Activated CD8-positive, alpha-beta memory T cell treated with anti-CD3 and anti-CD28 coated beads, Interleukin-2, amount 50 U/mL, for 1 hour (primary cell): ENCODE data around the gene ARMC2.
"Not testable (repeated sequence)": the region's sequence is repeated elsewhere in the genome, so short reads cannot be mapped to it uniquely, and the experiment has no call there.

Source experiments
- DNase-seq: peaks from one replicate; pipeline ENCODE4 v3.0.0-alpha.2; 2020; ENCODE audit errors: extremely low read depth

The ARMC2 gene

DNA sequence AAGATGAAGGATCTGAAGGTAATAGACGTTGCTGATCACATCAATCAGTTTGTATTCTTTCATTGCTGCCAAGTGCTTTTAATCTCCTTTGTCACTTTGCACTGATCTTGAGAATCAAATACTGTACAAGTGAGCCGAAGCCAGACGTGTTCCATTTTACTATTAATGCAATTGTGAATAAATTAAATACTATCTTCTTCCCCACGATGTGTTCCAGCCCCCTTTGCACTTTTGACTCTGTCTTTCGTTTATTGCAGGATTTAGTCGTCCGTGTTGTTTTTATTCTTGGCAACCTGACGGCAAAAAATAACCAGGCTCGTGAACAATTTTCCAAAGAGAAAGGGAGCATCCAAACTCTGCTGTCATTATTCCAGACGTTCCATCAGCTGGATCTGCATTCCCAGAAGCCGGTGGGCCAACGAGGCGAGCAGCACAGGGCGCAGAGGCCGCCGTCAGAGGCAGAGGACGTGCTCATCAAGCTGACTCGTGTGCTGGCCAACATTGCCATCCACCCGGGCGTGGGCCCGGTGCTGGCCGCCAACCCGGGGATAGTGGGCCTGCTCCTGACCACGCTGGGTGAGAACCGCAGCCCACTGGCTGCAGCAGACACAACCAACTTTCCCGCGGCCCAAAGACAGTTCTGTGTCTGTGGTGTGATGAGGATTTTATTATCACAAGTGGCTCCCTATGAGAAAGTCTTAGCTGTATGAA, 104.7 kb downstream of the ARMC2 start:
- DNase-seq: no peak

DNA sequence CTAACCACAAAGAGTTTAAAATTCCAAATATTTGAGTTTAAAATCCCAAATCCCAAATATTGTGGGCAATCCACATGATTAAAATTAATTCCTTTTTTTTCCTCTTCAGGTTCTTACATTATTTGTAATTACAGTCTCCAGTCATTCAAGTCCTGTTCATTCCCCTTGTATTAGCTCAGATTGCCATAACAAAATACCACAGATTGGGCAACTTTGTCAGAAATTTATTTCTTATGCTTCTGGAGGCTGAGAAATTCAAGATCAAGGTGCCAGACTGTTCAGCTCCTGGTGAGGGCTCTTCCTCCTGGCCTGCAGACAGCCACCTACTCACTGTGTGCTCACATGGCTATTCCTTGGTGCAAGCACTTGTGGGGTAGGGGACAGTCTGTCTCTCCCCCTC, 105.5 kb downstream of the ARMC2 start:
- DNase-seq: no peak

DNA sequence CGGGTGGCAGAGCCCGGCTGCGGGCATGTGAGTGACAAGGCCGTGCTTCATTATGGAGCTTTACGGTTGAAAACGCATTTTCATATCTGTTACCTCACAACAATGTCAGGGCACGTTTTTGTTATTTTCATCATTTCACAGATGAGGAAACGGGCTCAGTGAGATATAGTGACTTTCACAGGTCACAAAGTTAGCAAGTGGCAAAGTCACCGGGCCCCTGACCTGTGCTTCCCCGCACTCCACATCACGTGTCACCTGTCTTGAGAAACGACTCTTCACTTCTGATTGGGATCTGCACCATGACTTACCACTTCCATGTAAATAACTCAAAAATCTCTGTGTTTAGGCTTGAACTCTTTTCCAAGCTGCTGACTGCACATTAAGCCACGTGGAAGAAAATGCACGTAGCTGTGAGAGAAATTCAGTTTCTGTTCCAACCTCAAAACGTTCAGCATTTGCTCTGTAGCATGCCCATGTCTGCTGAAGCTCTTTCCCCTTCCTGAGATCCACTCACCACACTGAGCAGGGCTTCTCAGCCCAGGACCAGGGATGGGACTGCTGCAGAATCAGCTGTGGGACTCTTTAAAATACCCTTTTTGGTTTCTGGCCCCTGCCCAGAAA, 107.2 kb downstream of the ARMC2 start:
- DNase-seq: no peak

DNA sequence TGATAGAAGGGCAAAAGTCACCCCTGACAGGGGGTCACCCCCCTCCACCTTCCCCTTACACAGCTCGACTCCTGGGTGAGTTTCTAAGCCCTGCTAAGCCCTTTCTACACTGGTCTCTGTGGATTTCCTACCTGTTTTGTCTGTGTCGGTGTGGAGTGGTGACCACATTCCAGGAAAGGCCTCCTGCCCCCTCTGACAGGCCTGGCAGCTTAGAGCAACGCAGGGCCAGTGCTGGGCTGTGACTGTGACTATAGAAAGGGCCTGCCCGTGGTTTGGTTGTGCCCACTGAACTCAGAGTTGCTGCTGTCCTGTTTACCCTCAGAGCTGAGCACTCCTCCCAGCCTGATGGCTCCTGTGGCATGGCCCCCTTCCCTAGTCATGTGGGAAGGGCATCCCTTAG, 109.0 kb downstream of the ARMC2 start:
- DNase-seq: no peak

GRCh38 chr6:108958900-108959770, 110.9 kb downstream of the ARMC2 start:
- no peak for DNase-seq

GRCh38 chr6:108959972-108960582, 111.9 kb downstream of the ARMC2 start:
- no peak for DNase-seq

- DNase-seq: no peak
These were observed 112.4 kb downstream of the ARMC2 start for GRCh38 chr6:108960601-108961000.

GRCh38 chr6:108961077-108961476, 112.9 kb downstream of the ARMC2 start:
- DNase-seq: no peak

DNA sequence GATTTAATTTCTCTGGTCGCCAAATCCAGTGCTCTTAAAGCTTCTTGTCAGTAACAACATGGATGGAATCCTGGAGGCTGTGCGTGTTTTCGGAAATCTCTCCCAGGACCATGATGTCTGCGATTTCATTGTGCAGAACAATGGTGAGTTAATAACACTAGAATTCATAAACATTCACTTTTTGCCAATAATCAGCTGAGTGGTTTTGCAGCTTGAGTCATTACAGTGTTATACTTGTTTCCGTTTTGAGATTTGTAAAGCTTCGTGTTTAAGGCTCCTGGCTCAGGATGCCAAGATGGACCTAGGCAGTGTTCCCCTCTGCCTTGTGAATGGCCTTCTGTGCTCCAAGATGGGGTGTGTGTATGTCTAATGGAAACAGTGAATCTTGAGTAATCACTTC, 113.8 kb downstream of the ARMC2 start:
- DNase-seq: no peak

DNA sequence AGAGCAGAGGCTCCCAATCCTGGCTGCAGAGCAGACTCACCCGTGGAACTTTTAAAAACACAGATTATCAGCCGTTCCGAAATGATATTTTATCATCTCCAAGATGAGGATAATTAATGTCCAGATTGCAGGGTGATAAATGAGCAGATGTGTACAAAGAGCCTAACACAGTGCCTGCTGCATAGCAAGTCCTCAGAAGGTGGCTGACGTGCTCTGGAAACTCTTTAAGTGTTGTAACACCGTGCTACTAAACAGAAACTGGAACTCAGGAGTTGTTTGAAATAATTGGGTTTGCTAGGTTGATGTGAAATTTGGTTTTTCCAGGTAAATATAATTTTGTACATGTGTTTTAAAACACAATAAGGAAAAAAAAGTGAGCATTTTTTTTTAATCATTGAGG, 118.0 kb downstream of the ARMC2 start:
- no peak for DNase-seq

DNA sequence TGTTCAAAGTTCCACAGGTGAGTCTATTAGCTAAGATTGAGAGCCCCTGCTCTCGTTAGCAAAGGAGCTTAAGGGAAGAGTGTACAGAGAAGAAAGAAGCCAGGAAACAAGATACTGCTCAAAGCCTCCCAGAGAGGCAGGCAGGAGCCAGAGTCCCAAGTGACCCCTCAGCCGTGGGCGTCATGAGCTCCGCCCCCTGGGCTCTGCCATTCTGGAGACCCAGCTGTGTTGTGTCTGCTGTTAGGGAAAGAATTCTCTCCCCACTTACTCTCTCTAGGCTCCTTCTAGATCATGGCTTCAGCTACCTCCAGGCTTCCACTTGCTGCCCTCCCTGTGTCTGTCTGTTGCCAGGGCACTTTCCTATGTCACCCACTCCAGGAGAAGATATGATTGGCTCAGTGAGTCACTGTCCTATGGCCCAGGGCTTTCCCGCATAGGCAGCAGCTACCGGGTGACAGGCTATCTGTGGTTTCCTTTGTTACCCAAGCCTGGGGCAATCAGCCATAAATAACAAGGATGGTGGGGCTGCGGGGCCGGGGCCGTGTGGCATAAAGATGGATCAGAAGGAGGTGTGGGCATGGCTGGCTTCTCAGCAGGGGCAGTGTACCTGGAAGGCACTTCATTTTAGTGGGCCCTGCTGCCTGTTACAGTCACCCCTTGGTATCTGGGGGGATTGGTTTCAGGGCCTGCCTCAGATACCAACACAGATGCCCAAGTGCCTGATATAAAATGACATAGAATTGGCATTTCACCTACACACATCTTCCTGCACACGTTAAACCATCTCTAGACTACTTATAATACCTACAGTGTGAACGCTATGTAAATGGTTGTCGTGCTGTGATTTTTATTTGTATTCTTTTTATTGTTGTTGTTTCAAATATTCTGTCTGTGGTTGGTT, 118.9 kb downstream of the ARMC2 start:
- DNase-seq: no peak

GRCh38 chr6:108968325-108969316, 120.4 kb downstream of the ARMC2 start:
- DNase-seq: no peak

- no peak for DNase-seq
These were observed 121.6 kb downstream of the ARMC2 start for GRCh38 chr6:108969776-108970175.

GRCh38 chr6:108974201-108974600, 126.0 kb downstream of the ARMC2 start:
- DNase-seq: no peak

GRCh38 chr6:108978638-108979037, 130.4 kb downstream of the ARMC2 start:
- not testable (repeated sequence) for DNase-seq

- no peak for DNase-seq
These were observed 134.2 kb downstream of the ARMC2 start for GRCh38 chr6:108982154-108983113.

DNA sequence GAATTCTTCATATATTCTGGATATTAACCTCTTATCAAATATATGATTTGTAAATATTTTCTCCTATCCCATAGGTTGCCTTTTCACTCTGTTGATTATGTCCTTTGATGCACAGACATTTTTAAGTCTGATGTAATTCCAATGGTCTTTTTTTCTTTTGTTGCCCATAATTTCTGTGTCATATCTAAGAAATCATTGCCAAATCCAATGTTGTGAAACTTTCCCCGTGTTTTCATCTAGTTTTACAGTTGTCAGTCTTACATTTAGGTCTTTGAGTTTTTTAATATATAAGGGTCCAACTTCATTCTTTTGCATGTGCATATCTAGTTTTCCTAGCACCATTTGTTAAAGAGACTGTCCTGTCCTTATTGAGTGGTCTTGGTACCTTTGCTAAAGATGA, 134.9 kb downstream of the ARMC2 start:
- DNase-seq: no peak

- DNase-seq: no peak
These were observed 137.1 kb downstream of the ARMC2 start for GRCh38 chr6:108985301-108985700.

DNA sequence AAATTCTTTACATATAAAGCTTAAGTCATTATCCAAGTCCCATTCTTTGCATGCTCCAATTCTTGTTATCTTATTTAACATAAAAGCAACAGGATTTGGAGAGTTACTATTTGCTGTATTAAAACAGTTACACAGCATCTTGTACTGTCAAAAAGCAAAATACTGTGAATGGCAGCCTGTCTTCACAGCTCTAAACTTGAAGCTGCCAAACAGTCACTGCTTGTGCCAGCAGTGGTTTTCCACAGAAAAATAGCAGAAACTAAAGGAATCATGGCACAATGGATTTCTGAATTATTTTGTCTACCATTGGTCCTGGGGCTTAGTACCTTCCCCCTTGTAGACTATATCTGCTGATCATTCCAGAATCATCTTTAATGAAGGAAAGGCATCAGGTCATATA, 138.9 kb downstream of the ARMC2 start:
- no peak for DNase-seq
